ENCODE data around the gene SPI1. TPM values are rescaled to one million over a fixed set of nuclear protein-coding genes. Genes with fewer than 3 reads are reported as not detected.

The SPI1 gene
- polyA plus RNA-seq, 1 experiment, result not detected

GRCh38 chr11:47384498-47384897, 6.2 kb upstream of the SPI1 start:
- Histone ChIP-seq H3K4me3 (ENCODE audit: low read depth, low read length) (no peak overlapping the region), H3K36me3 (ENCODE audit: control insufficient read depth, insufficient read depth, low read length) (no peaks in the 10 kb centered on the region), H3K27me3 (ENCODE audit: control insufficient read depth, insufficient read depth, low read length) (peaks cover 2% of the 10 kb centered on the region; the same call in 1 of the 2 replicates)
- ChIA-PET POLR2A (no interaction called here), CTCF (interaction anchor here (1.9 kb wide), 1 partner anchor 10 kb away, joined by 9 read pairs; no protein-coding TSS in a partner anchor)
- DNase-seq (ENCODE audit: low read depth), result no peak
- TF ChIP-seq CTCF (IDR thresholded peaks at IDR 0.05; ENCODE audit: insufficient read depth, low read depth, low read length), result no peak

- POLR2A ChIA-PET, result no interaction called here
- no peak for DNase-seq (ENCODE audit: low read depth)
- CTCF ChIA-PET, result interaction anchor here (1.9 kb wide), 1 partner anchor 9 kb away, joined by 9 read pairs; no protein-coding TSS in a partner anchor
- Histone ChIP-seq H3K36me3 (ENCODE audit: control insufficient read depth, insufficient read depth, low read length) (no peaks in the 10 kb centered on the region), H3K4me3 (ENCODE audit: low read depth, low read length) (no peak overlapping the region), H3K27me3 (ENCODE audit: control insufficient read depth, insufficient read depth, low read length) (peaks cover 2% of the 10 kb centered on the region; the same call in 1 of the 2 replicates)
- no peak for TF ChIP-seq CTCF (IDR thresholded peaks at IDR 0.05; ENCODE audit: insufficient read depth, low read depth, low read length)
Measured at GRCh38 chr11:47383071-47383470, 4.7 kb upstream of the SPI1 start.

GRCh38 chr11:47380078-47380477, 1.7 kb upstream of the SPI1 start:
- no peaks in the 10 kb centered on the region for H3K36me3 ChIP-seq (ENCODE audit: control insufficient read depth, insufficient read depth, low read length)
- no peak for TF ChIP-seq CTCF (IDR thresholded peaks at IDR 0.05; ENCODE audit: insufficient read depth, low read depth, low read length)

GRCh38 chr11:47379317-47379716, 970 bp upstream of the SPI1 start:
- no peak for DNase-seq (ENCODE audit: low read depth)
- CTCF ChIA-PET, result interaction anchor here (1.7 kb wide), 1 partner anchor 9 kb away, joined by 4 read pairs; no protein-coding TSS in a partner anchor
- no peak for TF ChIP-seq CTCF (IDR thresholded peaks at IDR 0.05; ENCODE audit: insufficient read depth, low read depth, low read length)
- no peaks in the 10 kb centered on the region for H3K36me3 ChIP-seq (ENCODE audit: control insufficient read depth, insufficient read depth, low read length)
- H3K27me3 ChIP-seq (ENCODE audit: control insufficient read depth, insufficient read depth, low read length), result peaks cover 2% of the 10 kb centered on the region; the same call in 1 of the 2 replicates
- POLR2A ChIA-PET, result no interaction called here
- no peak overlapping the region for H3K4me3 ChIP-seq (ENCODE audit: low read depth, low read length)

More at GRCh38 chr11:47380078-47380477, 1.7 kb upstream of the SPI1 start:
- ChIA-PET POLR2A (no interaction called here), CTCF (interaction anchor here (1.7 kb wide), 1 partner anchor 8 kb away, joined by 4 read pairs; no protein-coding TSS in a partner anchor)
- Histone ChIP-seq H3K27me3 (ENCODE audit: control insufficient read depth, insufficient read depth, low read length) (peaks cover 2% of the 10 kb centered on the region; the same call in 1 of the 2 replicates), H3K4me3 (ENCODE audit: low read depth, low read length) (no peak overlapping the region)
- DNase-seq (ENCODE audit: low read depth), result no peak

- ChIA-PET CTCF (no interaction called here), POLR2A (no interaction called here)
- H3K4me3 ChIP-seq (ENCODE audit: low read depth, low read length), result no peak overlapping the region
- peaks cover 2% of the 10 kb centered on the region; the same call in 1 of the 2 replicates for H3K27me3 ChIP-seq (ENCODE audit: control insufficient read depth, insufficient read depth, low read length)
- no peak for DNase-seq (ENCODE audit: low read depth)
- no peaks in the 10 kb centered on the region for H3K36me3 ChIP-seq (ENCODE audit: control insufficient read depth, insufficient read depth, low read length)
- no peak for TF ChIP-seq CTCF (IDR thresholded peaks at IDR 0.05; ENCODE audit: insufficient read depth, low read depth, low read length)
Measured at GRCh38 chr11:47378836-47379170, 456 bp upstream of the SPI1 start.
